ENCODE results near the gene TMEM37. TPM values are rescaled to one million over a fixed set of nuclear protein-coding genes. Genes with fewer than 3 reads are reported as not detected.

Gene TMEM37
- total RNA-seq, 1 donor from 2014 or later = 11.4 TPM

DNA sequence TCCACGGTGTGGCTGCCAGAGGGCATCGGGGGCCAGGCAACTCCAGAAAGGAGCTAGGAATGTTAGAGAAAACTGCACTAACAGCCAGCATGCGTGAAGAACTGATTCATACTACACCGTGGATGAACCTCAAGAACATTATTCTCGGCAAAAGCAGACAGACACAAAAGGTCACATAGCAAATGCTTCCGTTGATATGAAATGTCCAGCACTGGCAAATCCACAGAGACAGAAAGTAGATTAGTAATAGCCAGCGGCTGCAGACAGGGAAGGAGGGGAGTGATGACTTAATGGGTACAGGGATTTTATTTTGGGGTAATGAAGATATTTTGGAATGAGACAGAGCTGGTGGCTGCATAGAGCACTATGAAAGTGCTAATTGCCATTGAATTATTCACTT lies 55.2 kb downstream of the TMEM37 start:
- peaks cover 21% of the 10 kb centered on the region for H3K4me1 Mint-ChIP-seq (ENCODE audit: unreplicated experiment)
- no peak for DNase-seq (ENCODE audit: low spot score)
- H3K27me3 Mint-ChIP-seq (ENCODE audit: unreplicated experiment) = peaks cover 2% of the 10 kb centered on the region
- TF ChIP-seq, protein P1, sequence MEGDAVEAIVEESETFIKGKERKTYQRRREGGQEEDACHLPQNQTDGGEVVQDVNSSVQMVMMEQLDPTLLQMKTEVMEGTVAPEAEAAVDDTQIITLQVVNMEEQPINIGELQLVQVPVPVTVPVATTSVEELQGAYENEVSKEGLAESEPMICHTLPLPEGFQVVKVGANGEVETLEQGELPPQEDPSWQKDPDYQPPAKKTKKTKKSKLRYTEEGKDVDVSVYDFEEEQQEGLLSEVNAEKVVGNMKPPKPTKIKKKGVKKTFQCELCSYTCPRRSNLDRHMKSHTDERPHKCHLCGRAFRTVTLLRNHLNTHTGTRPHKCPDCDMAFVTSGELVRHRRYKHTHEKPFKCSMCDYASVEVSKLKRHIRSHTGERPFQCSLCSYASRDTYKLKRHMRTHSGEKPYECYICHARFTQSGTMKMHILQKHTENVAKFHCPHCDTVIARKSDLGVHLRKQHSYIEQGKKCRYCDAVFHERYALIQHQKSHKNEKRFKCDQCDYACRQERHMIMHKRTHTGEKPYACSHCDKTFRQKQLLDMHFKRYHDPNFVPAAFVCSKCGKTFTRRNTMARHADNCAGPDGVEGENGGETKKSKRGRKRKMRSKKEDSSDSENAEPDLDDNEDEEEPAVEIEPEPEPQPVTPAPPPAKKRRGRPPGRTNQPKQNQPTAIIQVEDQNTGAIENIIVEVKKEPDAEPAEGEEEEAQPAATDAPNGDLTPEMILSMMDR (IDR thresholded peaks at IDR 0.05; ENCODE audit: unreplicated experiment) = no peak
- H3K9me3 Mint-ChIP-seq (ENCODE audit: unreplicated experiment) = no peaks in the 10 kb centered on the region
- no peak overlapping the region for H3K4me3 Mint-ChIP-seq (ENCODE audit: unreplicated experiment)
- H3K36me3 Mint-ChIP-seq (ENCODE audit: low read depth, unreplicated experiment) = no peaks in the 10 kb centered on the region
- no peak overlapping the region for H3K27ac Mint-ChIP-seq (ENCODE audit: unreplicated experiment)

DNA sequence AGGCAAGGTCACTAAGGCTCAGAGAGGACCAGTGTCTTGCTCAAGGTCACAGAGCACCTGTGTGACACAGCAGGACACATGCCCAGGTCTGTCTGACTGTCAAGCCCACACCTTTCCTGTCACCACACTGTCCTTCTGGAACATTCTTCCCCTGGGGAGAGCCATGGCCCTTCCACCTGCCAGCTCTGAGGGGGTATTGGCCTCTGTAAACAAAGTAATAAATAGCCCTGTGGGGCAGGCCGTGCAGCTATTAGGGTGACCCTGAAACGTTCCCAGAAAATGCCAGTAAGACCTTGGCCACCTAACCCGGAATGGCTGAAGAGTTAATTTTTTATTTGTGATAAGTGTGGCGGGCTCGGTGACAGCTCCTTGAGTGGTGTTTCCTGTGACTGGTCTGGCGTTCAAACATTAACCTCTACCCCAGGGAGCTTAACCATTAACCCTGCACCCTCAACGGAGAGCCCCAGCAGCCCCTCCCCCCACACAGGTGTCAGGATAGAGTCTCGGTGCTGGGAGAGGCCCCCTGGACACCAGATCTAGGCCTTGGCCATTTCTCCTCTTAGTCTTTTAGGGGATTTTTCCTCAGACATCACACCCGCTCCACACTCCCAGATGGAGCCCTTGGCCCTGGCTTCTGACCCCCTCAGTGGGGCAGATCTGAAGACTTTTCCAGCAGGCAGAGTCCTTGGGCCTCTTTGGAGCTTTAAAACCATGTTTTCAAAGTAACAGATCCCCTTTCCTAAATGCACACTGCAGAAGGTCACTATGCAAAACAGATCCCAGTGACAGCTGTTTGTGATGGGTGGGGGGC lies 56.0 kb downstream of the TMEM37 start:
- H3K4me3 Mint-ChIP-seq (ENCODE audit: unreplicated experiment) = no peak overlapping the region
- no peaks in the 10 kb centered on the region for H3K9me3 Mint-ChIP-seq (ENCODE audit: unreplicated experiment)
- TF ChIP-seq, protein P1 (IDR thresholded peaks at IDR 0.05; ENCODE audit: unreplicated experiment) = no peak
- no peaks in the 10 kb centered on the region for H3K36me3 Mint-ChIP-seq (ENCODE audit: low read depth, unreplicated experiment)
- H3K27ac Mint-ChIP-seq (ENCODE audit: unreplicated experiment) = no peak overlapping the region
- peaks cover 28% of the 10 kb centered on the region for H3K4me1 Mint-ChIP-seq (ENCODE audit: unreplicated experiment)
- H3K27me3 Mint-ChIP-seq (ENCODE audit: unreplicated experiment) = peaks cover 4% of the 10 kb centered on the region
- no peak for DNase-seq (ENCODE audit: low spot score)

Other genes with a start within 250 kb of the TMEM37 start
- 17.9 TPM for gene STEAP3, start 208.0 kb upstream of the TMEM37 start, total RNA-seq (ENCODE audit: unreplicated experiment)
- gene C2orf76, start 65.0 kb upstream of the TMEM37 start, total RNA-seq (ENCODE audit: unreplicated experiment) = 10.8 TPM
- gene DBI, start 64.9 kb upstream of the TMEM37 start, total RNA-seq (ENCODE audit: unreplicated experiment) = 180 TPM
- not detected for gene SCTR, start 92.6 kb downstream of the TMEM37 start, total RNA-seq (ENCODE audit: unreplicated experiment)
- gene CFAP221, start 112.6 kb downstream of the TMEM37 start, total RNA-seq (ENCODE audit: unreplicated experiment) = 1.1 TPM
- gene TMEM177, start 247.3 kb downstream of the TMEM37 start, total RNA-seq (ENCODE audit: unreplicated experiment) = 20.9 TPM

Data from endothelial cell (in vitro differentiated cells).